ENCODE data around the gene ABHD17C. TPM values are rescaled to one million over a fixed set of nuclear protein-coding genes. Genes with fewer than 3 reads are reported as not detected.

The ABHD17C gene
- total and polyA plus RNA-seq, 2 donors (not counting 3 experiments of a cell fraction or from before 2014, with no cell fraction given), result 5.9 to 10.9 TPM

GRCh38 chr15:80789296-80789695, 94.2 kb downstream of the ABHD17C start:
- Histone ChIP-seq H3K36me3 (ENCODE audit: control insufficient read depth in 2 of 2, extremely low read depth in 1 of 2, insufficient read depth in 2 of 2, low read length in 2 of 2) (no peaks in the 10 kb centered on the region), H3K27me3 (ENCODE audit: control insufficient read depth in 2 of 2, insufficient read depth in 2 of 2, low read length in 2 of 2) (peaks cover 0 to 4% of the 10 kb centered on the region in 2 experiments), H3K9ac (replicated peaks; ENCODE audit: extremely low read depth, insufficient read depth, low read length) (no peak overlapping the region), H3K27ac (ENCODE audit: insufficient read depth, low read depth, low read length) (no peak overlapping the region), H4K20me1 (replicated peaks; ENCODE audit: control insufficient read depth, extremely low read depth, insufficient read depth, low read length) (no peaks in the 10 kb centered on the region), H3K79me2 (ENCODE audit: control insufficient read depth, insufficient read depth, low read length) (no peaks in the 10 kb centered on the region), H3K4me1 (ENCODE audit: control insufficient read depth, extremely low read depth, insufficient read depth, low read length) (no peaks in the 10 kb centered on the region), H3K9me3 (replicated peaks; ENCODE audit: control insufficient read depth, insufficient read depth, low read length) (no peaks in the 10 kb centered on the region), H3K9me1 (replicated peaks; ENCODE audit: control insufficient read depth, extremely low read depth, insufficient read depth, low read length) (no peaks in the 10 kb centered on the region), H3K4me2 (ENCODE audit: insufficient read depth, low read length) (no peak overlapping the region), H2AFZ (ENCODE audit: low read depth, low read length) (no peak overlapping the region), H3K4me3 (replicated peaks in 1 of 3; ENCODE audit: insufficient read depth in 1 of 3, low read depth in 1 of 3, low read length in 3 of 3) (no peak overlapping the region)
- TF ChIP-seq MYC (IDR thresholded peaks at IDR 0.05; ENCODE audit: low read depth, low read length) (no peak), POLR2AphosphoS5 (IDR thresholded peaks at IDR 0.05; ENCODE audit: insufficient read depth, low read depth, low read length) (no peak), MAX (IDR thresholded peaks at IDR 0.05; ENCODE audit: insufficient read depth, insufficient read length) (no peak), CTCF (IDR thresholded peaks at IDR 0.05; ENCODE audit: extremely low read depth in 1 of 2, insufficient read depth in 1 of 2, low read depth in 1 of 2, low read length in 2 of 2) (no peak), EZH2 (IDR thresholded peaks at IDR 0.05; ENCODE audit: borderline replicate concordance, low read depth, low read length, severe bottlenecking) (no peak), POLR2A (IDR thresholded peaks at IDR 0.05; ENCODE audit: low read depth, low read length) (no peak), GATA2 (IDR thresholded peaks at IDR 0.05; ENCODE audit: insufficient read depth, insufficient read length, low read depth, low read length) (no peak), JUN (IDR thresholded peaks at IDR 0.05; ENCODE audit: borderline replicate concordance, insufficient read depth, insufficient read length, low read depth) (no peak), FOS (IDR thresholded peaks at IDR 0.05; ENCODE audit: borderline replicate concordance, insufficient read depth, low read length) (no peak)
- intact Hi-C loops (cut with micrococcal nuclease), result no loop called here
- DNase-seq (ENCODE audit: low read depth, low spot score) (no peak), FAIRE-seq (no peak)
- ChIA-PET CTCF (no interaction called here), POLR2A (no interaction called here)
- dilution Hi-C loops (cut with MboI; ENCODE audit: extremely low pct_ligation_motif_present, low sequenced_read_pairs), result no loop called here
- BruUV-seq (replicated peaks), result no TSS peak

Data from endothelial cell of umbilical vein (primary cell).